CD4-positive, alpha-beta T cell treated with Interleukin-17A for 1 hour (primary cell): Measurements from ENCODE around the gene AGPAT3.

Experiments
- DNase-seq: peaks from one replicate; pipeline ENCODE4 v3.0.0-alpha.2; 2020

Gene AGPAT3

GRCh38 chr21:44029460-44030087 lies 164.6 kb downstream of the AGPAT3 start:
- no peak for DNase-seq

GRCh38 chr21:44035244-44035643 lies 170.2 kb downstream of the AGPAT3 start:
- DNase-seq: no peak
